HG02588 (cell line): Measurements from ENCODE around the gene A1CF.

Source experiments
- ATAC-seq: cut with Tn5 transposase; IDR thresholded peaks from one replicate; pipeline ENCODE4 v1.9.1; 2021; ENCODE audit warnings: mild to moderate bottlenecking, moderate library complexity; ENCODE audit not compliant: unreplicated experiment

Gene A1CF

DNA sequence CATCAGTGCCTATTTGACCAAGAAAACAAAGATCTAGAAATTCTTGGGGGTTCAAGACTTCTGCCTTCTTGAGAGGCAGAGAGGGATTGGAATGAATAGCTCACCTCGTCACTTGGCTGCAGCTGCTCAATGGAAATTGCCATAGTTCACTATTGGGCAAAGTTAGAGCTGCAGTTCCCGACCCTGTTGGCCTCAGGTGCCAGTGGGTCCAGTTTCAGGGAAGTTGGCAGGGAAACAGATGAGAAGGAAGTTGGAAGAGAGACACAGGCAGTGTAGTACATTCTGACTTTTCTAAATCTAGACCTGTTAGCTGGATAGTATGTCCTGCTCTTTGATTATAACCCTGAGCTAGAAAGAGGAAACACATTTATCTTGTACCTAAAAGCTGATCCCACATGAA lies 19.1 kb downstream of the A1CF start:
- ATAC-seq: no peak

DNA sequence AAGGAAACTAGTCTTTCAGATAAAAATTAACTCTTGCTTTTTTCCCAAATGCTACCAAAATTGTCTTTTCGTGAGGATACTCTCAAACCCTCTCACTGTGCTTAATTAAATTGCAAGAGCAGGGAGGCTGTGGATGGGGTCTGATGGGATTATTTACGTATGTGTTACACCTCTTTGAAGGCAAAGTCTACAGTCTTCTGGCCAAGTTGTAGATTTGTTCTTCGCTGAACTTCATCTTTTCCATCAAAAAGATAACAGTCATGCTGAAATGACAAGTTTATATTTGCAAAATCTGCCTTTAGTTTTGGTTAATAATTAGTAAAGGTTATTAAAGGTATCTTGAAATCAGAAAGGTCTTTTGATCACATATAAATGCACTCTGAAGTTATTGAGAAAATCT lies 22.7 kb downstream of the A1CF start:
- ATAC-seq: no peak

DNA sequence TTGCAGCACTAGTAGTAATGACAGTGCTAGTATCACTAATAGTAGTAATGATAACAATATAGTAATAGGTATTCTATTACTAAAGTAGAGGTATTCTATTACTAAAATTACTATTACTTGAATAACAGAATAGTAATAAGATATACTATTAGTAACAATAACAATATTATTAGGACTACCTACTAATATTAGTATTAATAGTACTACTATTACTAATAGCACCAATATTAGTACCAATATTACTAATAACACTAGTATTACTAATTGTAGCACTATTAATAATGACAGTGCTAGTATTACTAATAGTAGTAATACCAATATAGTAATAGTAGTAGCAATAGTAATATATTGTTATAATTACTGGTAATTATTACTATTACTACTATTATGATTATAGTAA lies 24.1 kb downstream of the A1CF start:
- no peak for ATAC-seq

DNA sequence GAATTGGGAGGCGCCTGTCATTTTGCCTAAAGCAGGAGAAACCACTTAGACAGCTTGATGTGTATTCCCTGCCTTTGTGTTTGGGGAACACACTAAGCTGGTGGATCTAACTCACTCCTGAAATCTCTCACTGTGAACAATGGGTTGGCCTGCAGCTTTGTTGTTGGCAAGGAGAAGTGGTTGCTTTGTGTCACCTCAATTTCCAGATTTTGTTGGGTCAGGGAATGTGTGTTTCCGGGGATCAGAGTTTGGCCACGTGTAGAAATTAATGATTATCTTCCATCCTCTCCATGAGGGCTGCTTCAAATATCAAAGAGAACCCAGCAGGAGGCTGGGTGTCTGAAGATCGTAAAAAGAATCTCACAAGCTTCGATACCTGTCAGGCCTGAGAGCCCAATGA lies 27.8 kb downstream of the A1CF start:
- ATAC-seq: no peak

DNA sequence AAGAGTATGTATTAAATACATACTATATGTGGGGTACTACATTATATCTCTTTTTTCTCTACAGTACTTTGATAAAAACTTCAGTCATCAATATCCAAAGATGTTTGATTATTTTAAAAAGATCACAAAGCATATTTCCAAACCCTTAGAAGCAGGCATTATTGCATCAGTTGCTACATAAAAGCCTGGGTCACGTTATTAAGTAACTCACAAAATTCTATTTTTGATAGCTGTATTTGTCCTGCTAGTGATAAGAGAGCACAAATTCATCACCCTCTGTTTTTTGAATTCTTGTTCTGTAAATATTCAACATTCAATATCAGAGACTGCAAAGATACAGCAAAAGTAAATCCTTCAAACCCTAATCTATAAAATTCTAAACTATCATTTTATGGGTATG lies 30.0 kb downstream of the A1CF start:
- no peak for ATAC-seq

DNA sequence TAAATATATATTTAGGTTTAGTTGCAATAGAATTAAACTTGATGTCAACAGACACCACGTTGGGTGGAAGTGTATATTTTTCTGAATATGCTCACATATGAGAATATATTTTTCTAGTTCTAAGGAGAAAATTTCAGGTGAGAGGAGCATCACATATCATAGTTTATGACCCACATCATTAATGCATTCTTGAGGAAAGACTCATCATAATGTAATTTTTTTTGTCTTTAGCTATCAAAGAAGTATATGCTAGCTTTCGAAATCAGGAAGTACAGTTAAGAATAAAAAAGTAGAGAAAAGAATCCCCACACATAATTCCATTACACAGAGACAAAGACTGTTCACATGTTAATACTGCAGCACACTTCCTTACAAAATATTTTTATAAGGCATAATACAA lies 30.4 kb downstream of the A1CF start:
- no peak for ATAC-seq

DNA sequence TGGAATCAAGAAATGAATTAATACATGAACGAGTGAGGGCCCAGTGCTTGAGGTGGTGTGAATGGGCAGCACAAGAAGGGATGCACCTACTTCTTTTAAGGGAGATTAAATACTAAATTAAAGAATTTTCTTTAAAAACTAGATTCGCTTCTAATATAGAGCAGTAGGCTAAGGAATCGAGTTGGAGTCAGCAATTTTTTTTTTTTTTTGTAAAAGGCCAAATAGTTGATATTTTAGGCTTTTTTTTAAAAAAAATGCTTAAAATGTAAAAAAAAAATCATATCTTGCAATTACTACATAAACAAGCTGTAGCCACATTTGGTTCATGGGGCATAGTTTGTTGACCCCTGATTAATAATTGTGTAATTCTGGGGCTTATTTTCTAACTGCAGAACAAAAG lies 31.9 kb downstream of the A1CF start:
- ATAC-seq: no peak

DNA sequence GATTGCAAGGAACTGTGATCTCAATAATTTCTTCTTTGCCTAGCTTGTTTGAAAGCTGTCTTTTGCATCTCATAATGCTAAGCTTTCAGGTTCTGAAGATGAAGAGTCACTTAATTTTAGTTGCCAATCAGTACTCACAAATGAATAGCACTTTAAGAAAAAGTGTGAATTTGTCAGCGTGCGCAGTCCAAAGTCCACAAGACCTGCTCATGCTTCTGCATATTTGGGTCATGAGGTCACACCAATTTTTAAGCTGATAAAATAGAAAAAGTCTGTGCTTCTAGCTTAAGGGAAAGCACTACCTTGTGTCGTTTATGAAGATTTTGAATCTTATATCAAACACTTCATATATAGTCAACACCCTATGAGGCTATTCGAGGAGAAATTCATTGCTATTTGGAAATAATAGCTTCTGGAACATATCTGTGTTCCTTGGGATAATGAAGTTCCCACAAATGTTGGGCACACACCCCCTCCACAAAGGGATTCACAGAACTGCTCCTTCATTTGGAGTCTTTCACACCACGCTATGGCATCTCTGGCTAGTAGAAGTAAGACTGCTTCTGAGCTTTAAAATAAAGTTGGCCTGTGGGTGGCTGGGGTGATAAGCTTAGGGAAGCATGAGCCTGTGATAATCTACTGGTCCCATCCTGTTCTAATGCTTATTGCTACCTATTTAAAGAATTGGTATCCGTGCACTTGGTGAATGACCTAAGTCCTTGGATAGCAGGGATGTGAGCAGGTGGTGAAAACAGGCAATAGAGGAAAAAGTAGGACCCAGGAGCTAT lies 33.3 kb downstream of the A1CF start:
- no peak for ATAC-seq

DNA sequence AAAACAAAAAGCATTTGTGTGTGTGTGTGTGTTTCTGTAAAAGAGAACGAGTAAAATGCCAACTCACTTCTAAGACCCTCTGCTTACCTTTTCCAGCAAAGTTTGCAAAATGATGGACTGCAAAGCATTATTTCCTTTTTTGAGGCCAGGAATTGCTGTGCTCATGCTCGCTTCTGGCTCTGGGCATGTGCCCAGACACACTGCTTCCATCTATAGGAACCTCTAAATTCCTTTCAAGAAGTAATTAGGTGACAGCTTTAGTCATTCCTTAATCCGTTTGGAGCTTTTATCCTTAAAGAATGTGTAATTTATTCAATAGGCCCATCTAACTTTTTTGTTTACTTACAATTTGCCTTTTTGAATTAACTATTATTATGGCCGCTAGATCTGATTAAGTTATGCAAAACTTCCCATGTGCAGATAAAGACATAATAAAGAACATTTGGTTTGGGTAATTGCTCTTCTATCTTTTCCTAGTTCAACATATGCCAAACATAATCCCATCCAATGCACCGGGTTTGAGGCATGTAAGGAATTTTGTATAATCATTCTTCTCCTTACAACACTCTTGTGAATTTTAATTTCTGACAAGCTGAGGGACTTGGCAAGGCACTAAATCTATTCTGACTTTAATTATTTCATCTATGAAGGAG lies 34.7 kb downstream of the A1CF start:
- no peak for ATAC-seq

DNA sequence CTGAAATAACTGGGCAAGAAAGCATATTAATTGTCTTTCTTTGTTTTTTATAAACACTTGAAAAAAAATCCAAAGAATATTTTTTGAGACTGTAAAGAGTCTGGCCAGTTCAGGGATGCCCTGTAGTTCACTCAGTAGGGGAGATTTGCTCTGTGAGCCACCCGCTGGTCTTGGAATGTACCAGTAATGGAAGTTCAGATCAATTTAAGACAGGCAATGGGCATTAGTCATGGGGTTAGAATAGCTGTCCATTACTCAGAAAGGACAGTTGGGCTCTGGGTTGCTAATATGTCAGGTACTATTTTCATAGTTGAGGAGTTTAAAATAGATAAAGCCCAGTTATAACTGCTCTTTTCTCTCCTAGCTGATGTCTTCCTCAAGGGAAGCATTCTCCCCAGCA lies 38.7 kb downstream of the A1CF start:
- no peak for ATAC-seq

DNA sequence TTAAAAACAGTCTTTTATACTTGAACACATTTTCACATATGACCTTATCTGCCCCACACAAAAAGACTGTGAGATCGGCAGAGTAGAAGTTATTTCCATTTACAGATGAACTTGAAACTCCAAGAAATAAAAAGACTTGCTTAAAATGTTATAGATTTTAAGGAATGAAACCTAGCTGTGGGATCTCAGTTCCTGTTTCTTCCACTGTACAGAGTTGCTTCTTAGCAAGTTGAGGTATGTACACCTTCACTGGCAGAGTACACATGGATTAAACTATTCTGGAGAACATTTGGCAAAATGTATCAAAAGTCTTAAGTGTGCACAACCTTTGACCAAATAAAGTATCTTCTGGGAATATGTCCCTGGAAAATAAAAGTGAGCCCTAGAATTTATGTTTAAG lies 48.3 kb downstream of the A1CF start:
- no peak for ATAC-seq

DNA sequence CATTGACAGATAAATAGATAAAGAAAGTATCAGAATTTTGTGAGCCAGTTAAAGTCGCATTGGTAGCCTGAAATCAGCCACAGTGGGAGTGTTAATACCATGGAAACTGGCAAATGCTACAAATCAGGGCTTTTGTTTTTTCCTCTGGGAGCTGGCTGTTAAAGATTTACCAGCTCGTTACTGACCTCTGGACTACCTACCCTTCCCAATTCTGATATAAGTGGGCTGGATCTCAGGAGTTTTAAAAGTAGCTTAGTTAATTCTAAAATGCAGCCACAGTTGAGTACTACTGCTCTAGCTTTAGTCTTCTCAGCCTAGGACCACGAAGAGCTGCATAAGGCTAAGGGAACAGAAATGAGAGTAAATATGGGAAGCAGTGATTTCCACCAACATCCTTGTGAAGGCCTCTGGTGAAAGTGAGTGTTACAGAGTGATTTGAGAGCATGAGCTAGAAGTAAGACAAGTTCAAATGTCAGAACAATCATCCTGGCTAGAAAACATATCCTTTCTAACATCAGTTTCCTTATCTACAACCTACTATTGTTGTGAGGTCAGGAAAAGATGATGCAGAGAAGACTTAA lies 53.2 kb downstream of the A1CF start:
- ATAC-seq: no peak

DNA sequence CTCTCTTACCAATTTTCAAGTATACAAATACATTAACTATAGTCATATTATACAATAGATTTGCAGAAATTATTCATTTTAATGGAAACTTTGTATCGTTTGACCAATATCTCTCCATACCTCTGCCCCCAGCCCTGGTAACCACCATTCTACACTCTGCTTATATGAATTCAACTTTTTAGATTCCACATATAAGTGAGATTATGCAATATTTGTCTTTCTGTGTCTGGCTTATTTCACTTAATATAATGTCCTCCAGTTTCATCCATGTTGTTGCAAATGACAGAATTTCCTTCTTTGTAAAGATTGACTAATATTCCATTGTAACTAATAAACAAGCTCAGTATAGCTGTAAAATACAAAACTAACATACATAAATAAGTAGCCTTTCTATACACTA lies 55.4 kb downstream of the A1CF start:
- ATAC-seq: no peak

DNA sequence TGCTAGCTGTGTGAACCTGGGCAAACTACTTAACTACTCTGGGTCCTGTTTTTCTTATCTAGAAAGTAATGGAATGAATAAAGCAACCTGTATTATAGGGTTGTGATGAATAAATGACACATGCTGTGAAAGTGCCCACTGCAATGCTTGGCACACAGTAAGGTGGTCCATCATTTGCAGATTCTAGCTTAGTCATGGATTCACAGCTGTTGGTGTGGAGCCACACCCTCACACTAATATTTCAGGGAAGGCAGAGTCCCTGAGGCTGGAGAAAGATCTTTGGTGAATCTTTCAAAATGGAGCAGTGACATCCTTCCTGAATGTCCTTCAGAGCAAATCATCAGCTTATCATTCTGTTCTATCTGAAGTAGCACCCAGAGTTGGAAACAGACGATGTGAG lies 60.6 kb downstream of the A1CF start:
- ATAC-seq: no peak

DNA sequence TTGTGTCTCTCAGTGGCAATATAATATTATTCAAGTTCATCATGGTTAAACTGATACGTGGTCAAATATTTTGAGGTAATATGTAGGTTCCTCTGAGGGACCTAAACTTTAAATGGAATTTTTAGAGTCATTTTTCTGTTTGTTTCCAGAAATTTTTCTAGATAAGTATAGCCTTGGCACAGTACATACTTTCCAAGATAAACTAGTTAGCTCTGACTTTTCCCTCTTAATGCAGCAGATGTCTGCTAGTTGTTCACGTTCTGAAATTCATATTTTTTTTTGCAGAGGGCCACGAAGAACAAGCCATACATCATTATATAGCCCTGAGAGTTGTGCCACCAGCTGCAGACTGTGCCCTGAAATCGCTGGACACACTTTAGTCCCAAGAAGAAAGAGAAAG lies 61.6 kb downstream of the A1CF start:
- ATAC-seq: no peak

DNA sequence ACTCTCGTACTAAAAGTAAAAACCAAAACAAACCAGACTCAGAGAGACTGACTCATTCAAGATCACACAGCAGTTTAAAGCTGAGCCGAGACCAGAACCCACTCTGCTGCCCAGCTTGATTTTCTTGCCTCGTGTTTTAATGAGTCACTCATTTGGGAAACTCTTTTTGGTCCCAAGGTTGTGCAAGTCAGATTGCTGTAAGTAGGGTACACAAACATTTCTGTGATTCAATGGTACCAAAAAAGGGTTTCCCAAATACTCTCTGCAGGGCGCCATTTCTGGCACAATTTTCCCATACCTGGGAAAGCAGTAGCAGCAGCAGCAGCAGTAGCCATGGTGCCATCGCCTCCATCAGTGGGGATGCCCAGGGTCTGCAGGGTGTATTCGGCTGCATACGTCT lies 75.8 kb downstream of the A1CF start:
- no peak for ATAC-seq

DNA sequence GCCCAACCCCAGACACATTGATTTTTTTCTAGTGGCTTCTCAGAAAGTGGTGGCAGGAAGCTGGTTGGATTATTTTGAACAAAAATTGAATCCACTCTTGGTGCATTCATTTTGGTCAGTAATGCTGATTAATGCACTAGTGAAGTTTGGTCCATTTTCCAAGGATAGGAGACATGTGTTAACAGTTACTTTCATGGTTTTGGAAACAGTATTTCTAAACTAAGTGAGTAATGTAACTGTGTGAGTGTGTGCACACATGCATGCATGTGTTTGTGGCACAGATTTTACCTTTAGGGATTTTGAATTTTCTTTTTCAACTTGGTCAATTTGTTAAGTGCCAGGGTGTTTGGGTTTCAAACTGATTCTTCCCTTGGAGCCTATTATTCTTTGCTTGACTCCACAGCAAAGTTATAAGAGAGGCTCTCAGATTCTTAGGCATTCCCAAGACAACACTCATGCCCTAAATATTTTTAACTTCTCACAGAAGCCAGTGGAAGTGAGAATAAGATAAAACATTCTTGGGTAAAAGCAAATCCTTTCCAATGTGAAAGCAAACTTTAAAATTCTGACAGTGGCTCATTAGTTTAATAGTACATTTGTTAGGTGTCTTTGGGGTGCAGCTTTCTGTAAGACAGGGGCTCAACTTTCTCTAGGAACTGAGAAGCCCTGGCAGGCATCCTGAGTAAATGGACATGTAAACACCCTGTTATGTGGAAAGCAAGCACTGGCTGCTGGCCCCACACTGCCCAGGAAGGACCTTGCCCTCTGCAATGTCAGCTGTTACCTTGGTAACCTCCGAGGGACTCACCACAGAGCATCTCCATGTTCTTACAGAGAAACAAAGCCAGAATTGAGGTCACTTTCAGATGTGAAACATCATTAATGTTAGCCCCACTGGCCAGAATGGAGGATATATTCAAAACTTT lies 77.3 kb downstream of the A1CF start:
- no peak for ATAC-seq

DNA sequence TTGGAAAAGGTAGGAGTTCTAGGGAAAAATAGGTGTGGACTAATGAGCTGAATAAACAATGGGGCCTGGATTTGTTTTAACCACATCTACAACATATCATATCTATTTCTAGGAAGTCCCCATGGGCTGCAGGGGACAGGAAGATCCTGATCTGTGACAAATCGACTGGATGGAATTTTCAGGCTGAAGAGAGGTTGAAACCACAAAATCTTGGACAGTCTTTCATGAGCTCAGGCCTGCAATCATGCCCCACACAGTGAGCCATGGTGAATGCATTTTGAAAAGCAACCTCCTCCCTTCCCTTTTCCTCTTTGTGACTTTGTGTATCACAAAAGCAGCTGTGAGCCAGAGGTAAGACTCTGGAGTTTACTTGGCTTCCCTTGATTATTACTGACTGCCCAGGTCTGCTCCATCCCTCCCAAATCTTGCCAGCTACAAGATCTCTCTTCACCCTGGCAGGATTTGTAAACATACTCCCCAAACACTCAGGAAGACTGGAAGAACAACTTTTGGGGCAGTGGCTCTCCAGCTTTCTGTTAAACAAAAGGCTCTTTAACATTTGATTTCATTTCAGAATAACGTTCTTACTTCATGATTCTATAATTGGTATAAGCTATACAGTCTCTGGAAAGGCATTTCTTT lies 79.3 kb downstream of the A1CF start:
- ATAC-seq: no peak

DNA sequence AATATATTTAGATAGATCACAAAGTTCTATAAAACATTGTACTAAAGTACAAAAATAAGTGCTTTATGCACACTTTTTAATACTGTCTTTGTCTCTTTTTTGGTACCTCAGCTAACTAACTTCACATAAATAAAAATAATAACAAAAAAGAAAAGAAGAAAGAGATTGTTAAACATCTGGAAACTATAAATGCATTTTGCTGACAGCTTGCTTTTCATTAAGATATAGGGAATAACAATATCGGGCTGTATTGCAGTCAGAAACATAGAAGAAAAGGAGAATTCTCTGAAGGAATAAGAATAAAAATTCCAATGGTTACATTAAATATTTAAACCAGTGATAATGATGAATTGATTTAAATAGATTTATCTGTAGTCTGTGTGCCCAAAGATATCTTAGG lies 85.8 kb downstream of the A1CF start:
- no peak for ATAC-seq

DNA sequence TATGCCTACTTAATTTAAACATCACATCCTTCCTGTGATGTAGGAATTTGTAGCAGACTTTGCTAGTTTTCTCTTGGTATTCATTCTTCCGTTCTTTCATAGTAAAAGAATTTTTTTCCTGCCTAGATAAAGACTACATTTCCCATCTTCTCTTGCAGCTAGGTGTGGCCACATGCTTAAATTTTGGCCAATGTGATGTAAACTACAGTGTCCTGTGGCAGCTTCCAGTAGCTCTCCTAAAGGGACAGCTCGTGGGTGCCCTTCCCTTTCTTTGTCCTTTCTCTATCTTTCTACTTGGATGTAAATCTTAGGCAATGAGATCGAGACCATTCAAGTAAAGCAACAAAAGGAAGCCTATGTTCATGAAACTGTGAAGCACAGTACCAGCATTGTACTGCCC lies 87.1 kb downstream of the A1CF start:
- ATAC-seq: no peak

DNA sequence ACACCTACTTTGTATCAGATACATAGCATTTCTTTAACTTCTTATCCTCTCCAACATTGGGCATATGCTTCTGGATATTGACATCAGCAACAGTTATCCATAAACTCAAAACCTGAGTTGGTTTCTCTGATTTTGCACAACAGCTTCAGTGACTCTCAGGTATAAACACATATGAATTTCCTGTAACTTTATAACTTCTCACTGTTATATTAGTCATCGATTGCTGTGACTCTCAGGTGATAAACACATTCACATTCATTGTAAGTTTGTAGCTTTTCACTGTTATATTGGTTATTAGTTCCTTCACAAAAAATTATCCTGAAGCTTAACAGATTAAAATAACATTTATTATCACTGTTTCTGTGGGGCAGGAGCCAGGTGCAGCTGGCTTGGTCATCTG lies 88.7 kb downstream of the A1CF start:
- ATAC-seq: no peak
